Fibroblast of skin of right biceps (primary cell): Measurements from ENCODE around the gene CRTC3.

ENCODE experiments used
- DNase-seq: peaks from one replicate; pipeline ENCODE4 v3.0.0-alpha.2; 2013

The CRTC3 gene

GRCh38 chr15:90597577-90597976, 67.9 kb downstream of the CRTC3 start:
- DNase-seq, result no peak

GRCh38 chr15:90598031-90598577, 68.4 kb downstream of the CRTC3 start:
- DNase-seq, result no peak

GRCh38 chr15:90598679-90599078, 69.0 kb downstream of the CRTC3 start:
- DNase-seq, result no peak

GRCh38 chr15:90599116-90599515, 69.4 kb downstream of the CRTC3 start:
- DNase-seq, result no peak

GRCh38 chr15:90599644-90600043, 69.9 kb downstream of the CRTC3 start:
- no peak for DNase-seq

GRCh38 chr15:90600954-90601353, 71.2 kb downstream of the CRTC3 start:
- no peak for DNase-seq

- no peak for DNase-seq
Observed at GRCh38 chr15:90603893-90604292, 74.2 kb downstream of the CRTC3 start.

GRCh38 chr15:90606641-90607040, 76.9 kb downstream of the CRTC3 start:
- no peak for DNase-seq

GRCh38 chr15:90607361-90607760, 77.6 kb downstream of the CRTC3 start:
- no peak for DNase-seq

- DNase-seq, result no peak
Observed at GRCh38 chr15:90609242-90610180, 79.8 kb downstream of the CRTC3 start.

GRCh38 chr15:90610190-90610589, 80.5 kb downstream of the CRTC3 start:
- peak; percentile 42 for DNase-seq

GRCh38 chr15:90611157-90611556, 81.4 kb downstream of the CRTC3 start:
- DNase-seq, result no peak

- DNase-seq, result no peak
Observed at GRCh38 chr15:90617171-90617570, 87.4 kb downstream of the CRTC3 start.

- DNase-seq, result no peak
Observed at GRCh38 chr15:90617668-90618097, 88.0 kb downstream of the CRTC3 start.

GRCh38 chr15:90618330-90619125, 88.8 kb downstream of the CRTC3 start:
- DNase-seq, result no peak

- DNase-seq, result no peak
Observed at GRCh38 chr15:90619468-90619867, 89.7 kb downstream of the CRTC3 start.

- no peak for DNase-seq
Observed at GRCh38 chr15:90619939-90620338, 90.2 kb downstream of the CRTC3 start.

GRCh38 chr15:90620379-90621067, 90.8 kb downstream of the CRTC3 start:
- DNase-seq, result no peak

GRCh38 chr15:90623854-90624253, 94.1 kb downstream of the CRTC3 start:
- DNase-seq, result no peak

- DNase-seq, result peak; percentile 13
Observed at GRCh38 chr15:90624278-90624981, 94.7 kb downstream of the CRTC3 start.

- no peak for DNase-seq
Observed at GRCh38 chr15:90625037-90625436, 95.3 kb downstream of the CRTC3 start.

- DNase-seq, result no peak
Observed at GRCh38 chr15:90629217-90629616, 99.5 kb downstream of the CRTC3 start.
